ENCODE data around the gene SLC25A21. TPM values are rescaled to one million over a fixed set of nuclear protein-coding genes. Genes with fewer than 3 reads are reported as not detected.
"Not testable (repeated sequence)": the region's sequence is repeated elsewhere in the genome, so short reads cannot be mapped to it uniquely, and the experiment has no call there.

Gene SLC25A21
- total RNA-seq, 2 experiments from 2014 or later = not detected

DNA sequence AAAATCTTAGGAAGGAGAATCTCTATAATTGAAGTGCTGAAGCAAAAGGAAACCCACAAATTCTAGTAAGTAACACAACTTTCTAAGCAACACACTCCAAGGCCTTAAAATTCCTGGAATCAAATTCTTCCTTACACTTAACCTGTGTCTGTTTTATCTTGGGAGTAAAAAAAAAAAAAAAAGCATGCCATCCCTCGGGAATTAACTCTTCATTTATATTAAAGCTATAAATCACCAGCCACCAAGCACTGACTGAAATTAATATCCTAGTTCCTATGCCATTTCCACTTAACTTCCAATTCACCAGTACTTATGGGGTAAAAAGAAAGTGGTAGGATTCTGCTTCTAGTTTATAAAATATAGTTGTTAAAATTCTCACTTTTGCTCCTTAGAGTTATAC is 238.1 kb downstream of the SLC25A21 start:
- no peak overlapping the region for H3K4me3 Mint-ChIP-seq
- H3K4me1 Mint-ChIP-seq = no peaks in the 10 kb centered on the region
- no peaks in the 10 kb centered on the region for H3K27me3 Mint-ChIP-seq
- POLR2A ChIA-PET = no interaction called here
- H3K9me3 Mint-ChIP-seq = no peaks in the 10 kb centered on the region
- no peaks in the 10 kb centered on the region for H3K36me3 Mint-ChIP-seq (ENCODE audit: low read depth)
- DNase-seq = no peak
- H3K27ac Mint-ChIP-seq = no peak overlapping the region
- CTCF ChIA-PET = interaction anchor here (2.1 kb wide), 1 partner anchor 8 kb away, joined by 9 read pairs; no protein-coding TSS in a partner anchor

DNA sequence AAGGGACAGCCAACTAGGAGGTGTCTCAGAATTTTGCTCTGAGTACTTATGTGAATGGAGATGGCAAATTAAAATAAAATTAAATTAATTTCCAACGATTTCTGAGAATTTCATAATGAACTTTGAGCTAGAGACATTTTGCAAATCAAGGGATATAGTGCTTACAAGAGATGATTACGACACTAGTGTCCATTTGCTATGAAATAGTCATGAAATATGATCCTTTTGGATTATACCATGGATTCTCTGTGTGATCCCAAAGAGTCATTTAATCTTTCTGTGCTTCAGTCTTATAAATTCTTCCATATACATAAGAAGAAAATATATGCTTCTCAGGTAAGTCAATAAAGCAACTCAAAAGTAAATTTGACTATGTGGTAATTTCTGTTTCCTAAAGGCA is 240.6 kb downstream of the SLC25A21 start:
- H3K9me3 Mint-ChIP-seq = no peaks in the 10 kb centered on the region
- POLR2A ChIA-PET = no interaction called here
- no peaks in the 10 kb centered on the region for H3K27me3 Mint-ChIP-seq
- no peak overlapping the region for H3K27ac Mint-ChIP-seq
- no peaks in the 10 kb centered on the region for H3K4me1 Mint-ChIP-seq
- DNase-seq = no peak
- CTCF ChIA-PET = no interaction called here
- H3K36me3 Mint-ChIP-seq (ENCODE audit: low read depth) = no peaks in the 10 kb centered on the region
- H3K4me3 Mint-ChIP-seq = no peak overlapping the region

GRCh38 chr14:36928432-36928831 is 244.0 kb downstream of the SLC25A21 start:
- no peaks in the 10 kb centered on the region for H3K4me1 Mint-ChIP-seq
- ChIA-PET POLR2A (no interaction called here), CTCF (no interaction called here)
- H3K36me3 Mint-ChIP-seq (ENCODE audit: low read depth) = no peaks in the 10 kb centered on the region
- no peak overlapping the region for H3K4me3 Mint-ChIP-seq
- no peaks in the 10 kb centered on the region for H3K27me3 Mint-ChIP-seq
- DNase-seq = no peak
- no peaks in the 10 kb centered on the region for H3K9me3 Mint-ChIP-seq
- no peak overlapping the region for H3K27ac Mint-ChIP-seq

DNA sequence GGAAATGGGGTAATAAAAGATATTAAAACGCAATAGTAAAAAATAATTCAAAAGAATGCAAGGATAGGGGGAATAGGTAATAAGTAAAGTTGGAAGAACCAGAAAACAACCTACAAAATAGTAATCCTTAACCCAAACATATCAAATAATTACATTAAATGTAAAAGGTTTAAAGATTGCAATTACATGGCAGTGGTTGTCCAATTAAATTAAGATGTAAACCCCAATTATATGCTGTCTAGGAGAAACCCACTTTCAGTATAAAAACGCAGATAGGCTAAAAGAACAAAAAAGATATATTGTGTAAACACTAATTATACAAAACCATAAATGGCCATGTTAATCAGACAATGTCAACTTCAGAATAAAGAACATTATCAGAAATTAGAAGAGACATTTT is 247.3 kb downstream of the SLC25A21 start:
- no peak overlapping the region for H3K4me3 Mint-ChIP-seq
- no peaks in the 10 kb centered on the region for H3K36me3 Mint-ChIP-seq (ENCODE audit: low read depth)
- no peaks in the 10 kb centered on the region for H3K27me3 Mint-ChIP-seq
- H3K9me3 Mint-ChIP-seq = no peaks in the 10 kb centered on the region
- POLR2A ChIA-PET = no interaction called here
- CTCF ChIA-PET = no interaction called here
- H3K27ac Mint-ChIP-seq = no peak overlapping the region
- H3K4me1 Mint-ChIP-seq = no peaks in the 10 kb centered on the region
- no peak for DNase-seq

DNA sequence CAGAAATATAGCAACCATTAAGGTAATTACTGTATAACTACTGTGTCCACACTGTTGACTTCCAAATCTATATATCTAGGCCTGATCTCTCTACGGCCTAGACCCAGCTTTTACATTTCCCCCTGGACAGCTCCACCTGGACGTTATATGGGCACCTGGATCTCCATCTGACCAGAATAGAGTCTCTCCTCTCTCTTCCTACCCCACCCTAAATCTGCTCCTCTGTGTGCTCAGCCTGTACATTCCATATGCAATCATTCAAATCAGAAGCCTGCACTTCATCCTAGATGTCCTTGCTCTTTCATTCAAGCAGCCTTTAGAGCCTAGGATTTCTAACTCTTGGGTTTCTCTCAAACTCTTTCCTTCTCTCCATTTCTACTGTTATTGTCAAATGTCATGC is 255.7 kb downstream of the SLC25A21 start:
- Mint-ChIP-seq H3K27ac (no peak overlapping the region), H3K27me3 (no peaks in the 10 kb centered on the region), H3K9me3 (no peaks in the 10 kb centered on the region), H3K4me1 (no peaks in the 10 kb centered on the region), H3K4me3 (no peak overlapping the region), H3K36me3 (ENCODE audit: low read depth) (no peaks in the 10 kb centered on the region)
- ChIA-PET POLR2A (no interaction called here), CTCF (interaction anchor here (1.0 kb wide), 1 partner anchor 25 kb away, joined by 3 read pairs; no protein-coding TSS in a partner anchor)
- DNase-seq = no peak

DNA sequence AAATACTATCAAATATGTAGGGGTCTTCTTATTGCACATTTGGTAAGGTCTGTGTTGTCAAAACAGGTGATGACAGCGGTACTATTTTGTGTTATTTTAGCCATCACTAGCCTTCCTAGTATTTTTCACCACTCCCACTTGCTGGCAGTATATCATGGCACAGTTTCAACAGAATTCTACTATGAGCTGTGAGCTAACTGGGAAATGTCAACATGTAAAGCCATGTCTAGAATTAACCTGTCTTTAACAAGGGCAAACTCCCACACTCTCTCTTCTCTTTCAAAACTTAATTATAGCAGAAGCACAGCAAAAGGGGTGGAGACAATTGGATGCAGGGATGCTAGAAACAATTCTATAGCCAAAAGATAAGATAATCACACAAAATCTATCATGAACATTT is 257.3 kb downstream of the SLC25A21 start:
- Mint-ChIP-seq H3K27ac (no peak overlapping the region), H3K9me3 (no peaks in the 10 kb centered on the region), H3K4me3 (no peak overlapping the region), H3K4me1 (no peaks in the 10 kb centered on the region), H3K27me3 (no peaks in the 10 kb centered on the region), H3K36me3 (ENCODE audit: low read depth) (no peaks in the 10 kb centered on the region)
- no peak for DNase-seq
- ChIA-PET CTCF (no interaction called here), POLR2A (no interaction called here)

- Mint-ChIP-seq H3K4me1 (no peaks in the 10 kb centered on the region), H3K4me3 (no peak overlapping the region), H3K27me3 (no peaks in the 10 kb centered on the region), H3K27ac (no peak overlapping the region), H3K9me3 (no peaks in the 10 kb centered on the region), H3K36me3 (ENCODE audit: low read depth) (no peaks in the 10 kb centered on the region)
- DNase-seq = no peak
- ChIA-PET CTCF (no interaction called here), POLR2A (no interaction called here)
Measured at GRCh38 chr14:36910578-36910977, 261.8 kb downstream of the SLC25A21 start.

- no peaks in the 10 kb centered on the region for H3K36me3 Mint-ChIP-seq (ENCODE audit: low read depth)
- H3K4me1 Mint-ChIP-seq = no peaks in the 10 kb centered on the region
- H3K27me3 Mint-ChIP-seq = no peaks in the 10 kb centered on the region
- H3K9me3 Mint-ChIP-seq = peaks cover 6% of the 10 kb centered on the region
- H3K27ac Mint-ChIP-seq = no peak overlapping the region
- ChIA-PET POLR2A (no interaction called here), CTCF (no interaction called here)
- DNase-seq = no peak
- no peak overlapping the region for H3K4me3 Mint-ChIP-seq
Measured at GRCh38 chr14:36905272-36905888, 267.0 kb downstream of the SLC25A21 start.

- ChIA-PET POLR2A (no interaction called here), CTCF (no interaction called here)
- Mint-ChIP-seq H3K9me3 (peaks cover 6% of the 10 kb centered on the region), H3K36me3 (ENCODE audit: low read depth) (no peaks in the 10 kb centered on the region), H3K4me1 (no peaks in the 10 kb centered on the region), H3K27ac (no peak overlapping the region), H3K27me3 (no peaks in the 10 kb centered on the region), H3K4me3 (no peak overlapping the region)
- no peak for DNase-seq
Measured at GRCh38 chr14:36901861-36902260, 270.5 kb downstream of the SLC25A21 start.

GRCh38 chr14:36900846-36901245 is 271.6 kb downstream of the SLC25A21 start:
- POLR2A ChIA-PET = no interaction called here
- Mint-ChIP-seq H3K27ac (no peak overlapping the region), H3K4me3 (no peak overlapping the region), H3K36me3 (ENCODE audit: low read depth) (no peaks in the 10 kb centered on the region), H3K9me3 (peaks cover 6% of the 10 kb centered on the region), H3K4me1 (no peaks in the 10 kb centered on the region), H3K27me3 (no peaks in the 10 kb centered on the region)
- DNase-seq = no peak
- CTCF ChIA-PET = no interaction called here

DNA sequence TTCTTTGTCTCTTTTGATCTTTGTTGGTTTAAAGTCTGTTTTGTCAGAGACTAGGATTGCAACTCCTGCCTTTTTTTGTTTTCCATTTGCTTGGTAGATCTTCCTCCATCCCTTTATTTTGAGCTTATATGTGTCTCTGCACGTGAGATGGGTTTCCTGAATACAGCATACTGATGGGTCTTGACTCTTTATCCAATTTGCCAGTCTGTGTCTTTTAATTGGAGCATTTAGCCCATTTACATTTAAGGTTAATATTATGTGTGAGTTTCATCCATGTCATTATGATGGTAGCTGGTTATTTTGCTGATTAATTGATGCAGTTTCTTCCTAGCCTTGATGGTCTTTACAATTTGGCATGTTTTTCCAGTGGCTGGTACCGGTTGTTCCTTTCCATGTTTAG is 276.1 kb downstream of the SLC25A21 start:
- H3K4me3 Mint-ChIP-seq; H3K9me3 Mint-ChIP-seq; H3K4me1 Mint-ChIP-seq; H3K27ac Mint-ChIP-seq; CTCF ChIA-PET; POLR2A ChIA-PET; H3K27me3 Mint-ChIP-seq; H3K36me3 Mint-ChIP-seq (ENCODE audit: low read depth); DNase-seq: not testable (repeated sequence)

DNA sequence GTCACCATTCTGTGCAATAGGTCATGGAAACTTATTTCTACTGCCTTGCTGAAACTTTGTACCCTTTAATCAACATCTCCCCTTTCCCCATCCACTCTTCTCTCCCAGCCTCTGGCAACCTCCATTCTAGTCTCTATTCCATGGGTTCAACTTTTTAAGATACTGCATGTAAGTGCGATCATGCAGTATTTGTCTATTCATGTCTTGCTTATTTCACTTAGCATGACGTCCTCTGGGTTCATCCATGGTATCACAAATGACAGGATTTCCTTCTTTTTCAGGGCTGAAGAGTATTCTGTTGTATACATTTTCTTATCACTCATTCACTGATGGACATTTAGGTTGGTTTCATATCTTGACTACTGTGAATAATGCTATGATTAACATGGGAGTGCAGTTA is 288.4 kb downstream of the SLC25A21 start:
- ChIA-PET CTCF (no interaction called here), POLR2A (no interaction called here)
- H3K27ac Mint-ChIP-seq = no peak overlapping the region
- no peaks in the 10 kb centered on the region for H3K27me3 Mint-ChIP-seq
- peaks cover 7% of the 10 kb centered on the region for H3K9me3 Mint-ChIP-seq
- H3K36me3 Mint-ChIP-seq (ENCODE audit: low read depth) = no peaks in the 10 kb centered on the region
- DNase-seq = no peak
- no peaks in the 10 kb centered on the region for H3K4me1 Mint-ChIP-seq
- H3K4me3 Mint-ChIP-seq = no peak overlapping the region

- Mint-ChIP-seq H3K4me1 (no peaks in the 10 kb centered on the region), H3K9me3 (peaks cover 7% of the 10 kb centered on the region), H3K4me3 (no peak overlapping the region), H3K36me3 (ENCODE audit: low read depth) (no peaks in the 10 kb centered on the region), H3K27ac (no peak overlapping the region), H3K27me3 (no peaks in the 10 kb centered on the region)
- ChIA-PET CTCF (no interaction called here), POLR2A (no interaction called here)
- no peak for DNase-seq
Measured at GRCh38 chr14:36880276-36880675, 292.1 kb downstream of the SLC25A21 start.

DNA sequence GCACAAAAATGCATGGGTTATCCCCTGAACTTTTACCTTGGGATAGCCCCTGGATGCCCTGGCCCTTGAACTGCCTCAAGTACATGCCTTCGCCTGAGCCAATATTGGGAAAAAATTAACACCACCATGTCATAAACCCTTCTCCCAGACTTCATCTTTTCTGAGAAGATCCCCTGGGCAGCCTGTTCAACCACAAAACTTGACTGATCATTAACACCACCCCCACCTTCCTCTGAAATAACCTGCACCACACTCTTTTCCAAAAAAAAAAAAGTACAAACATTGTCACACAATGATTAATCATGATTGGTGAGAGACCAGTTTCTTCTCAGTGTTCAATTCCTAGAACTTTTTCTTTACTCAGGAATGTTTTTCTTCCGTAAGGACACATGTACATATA is 292.8 kb downstream of the SLC25A21 start:
- H3K27ac Mint-ChIP-seq = no peak overlapping the region
- ChIA-PET CTCF (no interaction called here), POLR2A (no interaction called here)
- no peak for DNase-seq
- H3K9me3 Mint-ChIP-seq = peaks cover 7% of the 10 kb centered on the region
- H3K4me3 Mint-ChIP-seq = no peak overlapping the region
- no peaks in the 10 kb centered on the region for H3K36me3 Mint-ChIP-seq (ENCODE audit: low read depth)
- no peaks in the 10 kb centered on the region for H3K4me1 Mint-ChIP-seq
- no peaks in the 10 kb centered on the region for H3K27me3 Mint-ChIP-seq

Measured in activated CD4-positive, alpha-beta memory T cell treated with anti-CD3 and anti-CD28 coated beads, Interleukin-2, amount 10 ng/mL, durations not matched to agents 7 days and 5 days (primary cell).